ENCODE data around the gene PRX.

GRCh38 chr19:40450664-40451063, 37.5 kb upstream of the PRX start:
- TF ChIP-seq CTCF (IDR thresholded peaks at IDR 0.05) (no peak), POLR2A (IDR thresholded peaks at IDR 0.05) (no peak)
